Esophagus muscularis mucosa (tissue), 3 donors: ENCODE measurements around the gene ATP9A.

Experiments used
- POLR2A ChIP-seq: fragments of 450-650 bp; IDR thresholded peaks from one replicate; pipeline ENCODE4 v1.6.1; 2017; ENCODE audit warnings: antibody characterized with exemption, moderate library complexity, mild to moderate bottlenecking, low read depth
- POLR2AphosphoS5 ChIP-seq, 2 donors: sonication (generic); formaldehyde crosslinking; IDR thresholded peaks; one replicate each; pipeline ENCODE4 v1.6.1; 2017; ENCODE audit warnings: antibody characterized with exemption in 2 of 2
- TF ChIP-seq, protein P1 (sequence below), 3 experiments: fragments of 200-600 bp in 2 of 3; fragments of 450-650 bp in 1 of 3; sonication (generic) in 2 of 3; IDR thresholded peaks; one replicate each; pipeline ENCODE4 v1.5.1; 2017 to 2019; ENCODE audit warnings: antibody characterized with exemption in 3 of 3, mild to moderate bottlenecking in 2 of 3, moderate library complexity in 1 of 3

DNA sequence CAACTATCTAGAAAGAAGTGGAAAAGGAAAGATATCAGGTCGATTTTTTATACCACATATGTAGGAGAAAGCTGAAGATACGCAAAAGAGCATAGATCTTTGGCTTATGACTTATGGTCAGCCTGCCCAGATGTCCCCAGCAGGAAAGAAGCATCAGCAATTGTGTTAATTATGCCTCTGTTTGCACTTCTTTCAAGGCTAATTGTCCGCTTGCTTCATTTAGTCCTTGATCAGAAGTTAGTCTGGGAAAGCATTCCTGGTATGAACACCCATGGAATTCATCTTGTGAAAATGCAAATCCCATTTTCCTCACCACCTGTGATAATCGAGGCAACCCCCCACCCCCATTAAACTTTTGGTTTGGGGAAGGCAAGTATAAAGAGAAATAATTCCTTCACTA lies 62.8 kb downstream of the ATP9A start:
- TF ChIP-seq, protein P1, sequence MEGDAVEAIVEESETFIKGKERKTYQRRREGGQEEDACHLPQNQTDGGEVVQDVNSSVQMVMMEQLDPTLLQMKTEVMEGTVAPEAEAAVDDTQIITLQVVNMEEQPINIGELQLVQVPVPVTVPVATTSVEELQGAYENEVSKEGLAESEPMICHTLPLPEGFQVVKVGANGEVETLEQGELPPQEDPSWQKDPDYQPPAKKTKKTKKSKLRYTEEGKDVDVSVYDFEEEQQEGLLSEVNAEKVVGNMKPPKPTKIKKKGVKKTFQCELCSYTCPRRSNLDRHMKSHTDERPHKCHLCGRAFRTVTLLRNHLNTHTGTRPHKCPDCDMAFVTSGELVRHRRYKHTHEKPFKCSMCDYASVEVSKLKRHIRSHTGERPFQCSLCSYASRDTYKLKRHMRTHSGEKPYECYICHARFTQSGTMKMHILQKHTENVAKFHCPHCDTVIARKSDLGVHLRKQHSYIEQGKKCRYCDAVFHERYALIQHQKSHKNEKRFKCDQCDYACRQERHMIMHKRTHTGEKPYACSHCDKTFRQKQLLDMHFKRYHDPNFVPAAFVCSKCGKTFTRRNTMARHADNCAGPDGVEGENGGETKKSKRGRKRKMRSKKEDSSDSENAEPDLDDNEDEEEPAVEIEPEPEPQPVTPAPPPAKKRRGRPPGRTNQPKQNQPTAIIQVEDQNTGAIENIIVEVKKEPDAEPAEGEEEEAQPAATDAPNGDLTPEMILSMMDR (IDR thresholded peaks at IDR 0.05), result no peak
- TF ChIP-seq POLR2A, result no peak
- no peak for TF ChIP-seq POLR2AphosphoS5 (IDR thresholded peaks at IDR 0.05)
